Left cardiac atrium (tissue), 4 donors: ENCODE results near the gene PPP2R5A. TPM values are rescaled to one million over a fixed set of nuclear protein-coding genes. Genes with fewer than 3 reads are reported as not detected.
"Not testable (repeated sequence)": the region's sequence is repeated elsewhere in the genome, so short reads cannot be mapped to it uniquely, and the experiment has no call there.

Experiments
- ATAC-seq, 2 donors: fragments of 200-7000 bp; cut with Tn5 transposase; one replicate each; pipeline ENCODE4 v1.9.1; 2020; ENCODE audit warnings: mild to moderate bottlenecking in 2 of 2, moderate library complexity in 2 of 2
- DNase-seq: peaks from one replicate; pipeline ENCODE4 v3.0.0-alpha.2; 2020
- intact Hi-C, 2 donors: fragments of 100-400 bp; cut with DNase I; formaldehyde crosslinking; loops; one replicate each; pipeline versions ENCODE4 v1.14.1 to v1.15.1; 2022 to 2023
- total RNA-seq, 2 donors: library from RNA; stranded (reverse); fragmentation: NEBNext Ultra II Directional; extraction: Animal tissue kit (Norgen Biotek cat#: 25700); gene quantifications; one replicate each; pipeline ENCODE4 v1.2.1, GENCODE V29; 2021
- donor health status: DM: no; HTN: yes; CAD: no.
- donor health status: DM: no; HTN: yes; CAD: no; lungs with severe emphysema.
- donor health status: DM: yes; HTN: yes; CAD: no.
- donor health status: Dilated cardiomyopathy.

Gene PPP2R5A
- total RNA-seq, 2 donors from 2014 or later: 68.4 to 69.0 TPM

GRCh38 chr1:212260557-212261355, 24.5 kb upstream of the PPP2R5A start:
- DNase-seq (no peak), ATAC-seq (peak in 1 of 2 donors; percentile 51)
- intact Hi-C loops: no loop called here

- intact Hi-C loops: no loop called here
- no peak for DNase-seq
- peak; percentile 12 to 17 for ATAC-seq
Observed at GRCh38 chr1:212261361-212261929, 23.8 kb upstream of the PPP2R5A start.

GRCh38 chr1:212267017-212267416, 18.2 kb upstream of the PPP2R5A start:
- DNase-seq (no peak), ATAC-seq (no peak)
- intact Hi-C loops: no loop called here

DNA sequence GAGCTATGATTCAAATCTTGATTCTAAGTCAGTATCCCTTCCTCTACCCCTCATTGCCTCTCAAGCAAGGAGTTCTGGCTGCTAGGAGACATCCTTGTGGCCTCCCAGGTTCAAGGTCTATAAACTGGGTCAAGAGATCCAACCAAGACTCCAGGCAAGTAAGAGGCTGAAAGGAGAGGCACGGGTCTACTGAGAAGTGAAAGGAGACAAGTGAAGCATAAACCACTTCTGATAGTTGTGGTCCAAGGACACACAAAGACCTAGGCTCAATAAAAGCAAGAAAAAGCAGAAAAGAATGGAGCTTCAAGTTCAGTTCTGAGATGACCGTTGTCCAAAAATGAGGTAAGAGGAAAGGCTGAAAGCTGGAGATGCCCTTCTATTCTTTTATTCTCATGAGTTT, 17.8 kb upstream of the PPP2R5A start:
- DNase-seq: no peak
- intact Hi-C loops: no loop called here
- ATAC-seq: no peak

DNA sequence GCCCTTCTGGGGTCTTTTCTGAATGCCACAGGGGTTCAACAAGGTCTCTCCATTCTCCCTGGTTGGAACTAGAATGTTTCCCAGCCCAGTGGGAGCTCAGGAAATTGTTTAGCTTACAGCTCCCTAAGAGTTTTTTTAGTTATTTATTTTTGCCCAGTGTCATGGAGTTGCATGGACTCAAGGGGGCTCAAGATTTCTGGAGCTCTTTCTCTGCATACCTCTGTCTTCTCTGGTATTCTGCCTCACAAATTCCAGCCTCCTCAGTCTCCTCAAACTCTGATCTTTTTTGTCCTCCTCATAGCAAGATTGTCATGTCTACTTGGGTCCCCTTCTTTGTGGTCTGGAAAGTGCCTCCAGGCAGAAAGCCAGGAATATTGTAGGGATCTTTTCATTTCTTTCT, 15.9 kb upstream of the PPP2R5A start:
- DNase-seq: no peak
- no peak for ATAC-seq
- intact Hi-C loops: no loop called here

DNA sequence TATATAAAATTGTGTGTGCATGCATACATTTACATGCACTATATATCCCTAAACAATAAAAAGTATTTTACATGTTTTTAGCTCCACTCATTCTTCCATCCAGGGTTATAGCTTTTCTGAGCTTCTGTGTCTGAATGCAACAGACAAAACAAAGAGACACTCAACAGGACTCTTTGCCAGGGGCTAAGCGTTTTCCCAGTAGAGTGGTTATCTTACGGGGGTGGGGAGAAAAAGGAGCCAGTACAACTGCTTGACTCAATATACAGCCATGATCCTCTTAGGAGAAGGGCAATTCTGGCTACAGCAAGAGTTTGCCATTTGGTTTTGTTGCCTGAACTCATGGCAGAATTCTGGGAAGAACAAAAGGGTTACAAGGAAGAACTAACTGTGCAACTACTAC, 14.6 kb upstream of the PPP2R5A start:
- ATAC-seq: no peak
- intact Hi-C loops: no loop called here
- no peak for DNase-seq

GRCh38 chr1:212271234-212271633, 14.0 kb upstream of the PPP2R5A start:
- DNase-seq (no peak), ATAC-seq (no peak)
- intact Hi-C loops: no loop called here

DNA sequence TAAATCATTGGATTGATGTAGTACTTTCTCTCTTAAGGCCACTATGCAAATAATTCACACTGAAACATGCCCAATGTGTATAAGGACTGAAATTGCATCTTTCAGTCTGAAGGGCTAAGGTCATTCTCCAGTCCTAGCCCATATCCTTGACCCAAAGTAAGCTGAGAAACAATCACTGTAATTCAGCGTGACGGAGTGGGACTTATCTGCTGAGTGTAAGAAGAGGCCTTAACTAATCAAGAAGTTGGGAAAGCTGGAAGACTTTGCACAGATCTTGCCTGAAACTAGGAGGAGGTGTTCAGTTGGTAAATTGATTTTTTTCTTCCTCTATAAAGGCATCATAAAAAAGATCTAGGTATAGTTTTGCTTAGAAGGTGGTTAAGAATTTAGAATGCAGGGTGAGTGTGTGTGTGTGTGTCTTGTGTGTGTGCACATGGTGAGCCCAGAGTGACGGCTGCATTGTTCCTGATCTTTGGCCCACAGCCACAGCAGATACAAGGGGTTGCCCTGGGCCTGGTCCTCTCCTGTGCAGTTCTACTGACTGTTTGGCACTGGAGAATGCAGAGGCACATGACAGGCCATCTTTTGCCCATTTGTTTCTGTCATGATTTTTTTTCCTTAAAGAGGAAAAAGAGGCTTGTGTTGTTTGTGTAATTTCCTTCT, 13.3 kb upstream of the PPP2R5A start:
- peak; percentile 51 to 59 for ATAC-seq
- intact Hi-C loops: no loop called here
- DNase-seq: no peak

DNA sequence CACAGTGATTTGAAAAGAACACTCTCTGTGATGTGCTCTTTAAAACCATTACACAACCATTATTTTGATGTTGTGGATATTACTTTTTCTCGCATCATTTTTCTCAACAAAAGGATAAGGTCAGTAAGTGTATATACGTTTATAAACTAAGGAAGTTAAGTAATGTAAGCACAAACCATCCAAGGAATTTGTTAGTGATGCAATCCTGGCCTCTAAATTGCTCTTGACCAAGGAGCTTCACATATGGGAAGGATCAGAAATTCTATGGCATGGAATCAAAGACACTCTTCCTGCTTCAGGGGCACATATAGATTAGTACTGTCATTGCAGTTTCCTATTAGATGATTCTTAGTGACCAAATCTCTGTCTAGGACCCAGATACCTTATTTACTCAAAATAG, 3.6 kb upstream of the PPP2R5A start:
- no peak for ATAC-seq

GRCh38 chr1:212283741-212284140, 1.5 kb upstream of the PPP2R5A start:
- intact Hi-C loops: loop anchor here in 1 of 2 donors (5.0 kb wide), 1 partner anchor 196 kb away; no protein-coding TSS in a partner anchor
- no peak for DNase-seq
- ATAC-seq: no peak

More for the DNA sequence above, 3.6 kb upstream of the PPP2R5A start:
- intact Hi-C loops: loop anchor here in 1 of 2 donors (5.0 kb wide), 1 partner anchor 194 kb away; no protein-coding TSS in a partner anchor
- DNase-seq: no peak

- ATAC-seq (no peak), DNase-seq (no peak)
- intact Hi-C loops: loop anchor here in 1 of 2 donors (5.0 kb wide), 1 partner anchor 197 kb away; no protein-coding TSS in a partner anchor
Observed at GRCh38 chr1:212284332-212284743, 872 bp upstream of the PPP2R5A start.

DNA sequence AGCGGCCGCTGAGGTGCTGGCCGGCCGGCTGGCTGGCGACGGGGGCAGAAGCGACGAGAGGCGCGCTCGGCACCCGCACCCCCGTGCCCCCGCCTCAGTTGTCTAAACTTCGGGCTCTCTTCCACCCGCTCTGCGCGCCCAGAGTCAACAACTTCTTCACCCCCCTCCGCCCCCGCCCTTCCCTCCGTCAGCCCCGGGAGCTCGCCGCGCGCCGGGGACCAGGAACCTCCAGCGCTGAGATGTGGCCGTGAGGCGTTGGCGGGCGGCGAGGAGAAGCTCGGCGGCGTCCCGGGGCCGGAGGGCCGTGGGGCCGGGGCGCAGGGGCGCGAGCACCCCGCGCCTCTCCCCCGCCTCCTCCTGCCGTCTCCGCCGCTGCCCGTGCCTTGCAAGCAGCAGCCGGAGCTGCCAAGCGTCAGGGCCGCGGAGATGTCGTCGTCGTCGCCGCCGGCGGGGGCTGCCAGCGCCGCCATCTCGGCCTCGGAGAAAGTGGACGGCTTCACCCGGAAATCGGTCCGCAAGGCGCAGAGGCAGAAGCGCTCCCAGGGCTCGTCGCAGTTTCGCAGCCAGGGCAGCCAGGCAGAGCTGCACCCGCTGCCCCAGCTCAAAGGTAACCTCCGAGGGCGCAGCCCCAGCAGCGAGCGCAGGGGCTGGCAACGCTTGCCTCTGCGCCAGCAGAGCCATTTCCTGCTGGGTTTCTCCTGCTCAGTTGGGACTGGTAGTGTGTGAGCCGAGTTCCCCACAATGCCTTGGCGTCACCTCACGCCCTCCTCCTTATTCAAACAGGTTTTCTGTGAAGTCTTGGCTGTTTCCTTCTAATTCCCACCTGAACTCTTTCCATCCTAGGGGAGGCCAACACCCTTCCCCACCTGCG, 710 bp downstream of the PPP2R5A start:
- peak; percentile 32 to 54 for ATAC-seq
- intact Hi-C loops: loop anchor here (5.0 kb wide), 2 partner anchors 54 to 214 kb away; no protein-coding TSS in a partner anchor

DNA sequence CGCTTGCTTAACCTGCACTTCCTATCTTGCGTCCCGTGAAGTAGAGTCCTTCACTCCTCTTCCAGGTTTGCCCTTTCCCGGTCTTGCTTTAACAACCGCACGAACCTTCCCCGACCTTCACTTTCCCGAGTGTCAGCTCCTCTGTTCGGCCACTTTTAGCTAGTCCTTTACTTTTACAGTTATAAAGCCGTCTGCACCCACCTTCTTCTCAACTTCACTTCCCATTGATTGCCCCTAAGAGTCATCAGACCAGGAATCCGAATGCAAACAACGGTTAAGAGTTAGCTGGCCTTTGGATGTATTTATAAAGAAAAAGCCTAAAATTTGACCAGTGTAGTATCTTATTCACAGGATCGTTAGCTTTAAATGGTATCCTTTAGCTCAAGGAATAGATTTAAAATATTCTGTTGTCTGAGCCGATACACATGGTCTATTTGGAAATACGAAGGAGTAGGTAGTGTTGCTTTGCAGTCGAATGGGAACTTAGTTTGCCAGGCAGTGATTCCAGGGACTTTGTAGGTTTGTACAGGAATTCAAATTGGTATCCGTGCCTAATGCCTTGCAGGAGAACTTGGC, 1.4 kb downstream of the PPP2R5A start:
- ATAC-seq (no peak), DNase-seq (no peak)
- intact Hi-C loops: loop anchor here (5.0 kb wide), 2 partner anchors 54 to 214 kb away; no protein-coding TSS in a partner anchor

More for the DNA sequence above, 710 bp downstream of the PPP2R5A start:
- peak; percentile 73 for DNase-seq

DNA sequence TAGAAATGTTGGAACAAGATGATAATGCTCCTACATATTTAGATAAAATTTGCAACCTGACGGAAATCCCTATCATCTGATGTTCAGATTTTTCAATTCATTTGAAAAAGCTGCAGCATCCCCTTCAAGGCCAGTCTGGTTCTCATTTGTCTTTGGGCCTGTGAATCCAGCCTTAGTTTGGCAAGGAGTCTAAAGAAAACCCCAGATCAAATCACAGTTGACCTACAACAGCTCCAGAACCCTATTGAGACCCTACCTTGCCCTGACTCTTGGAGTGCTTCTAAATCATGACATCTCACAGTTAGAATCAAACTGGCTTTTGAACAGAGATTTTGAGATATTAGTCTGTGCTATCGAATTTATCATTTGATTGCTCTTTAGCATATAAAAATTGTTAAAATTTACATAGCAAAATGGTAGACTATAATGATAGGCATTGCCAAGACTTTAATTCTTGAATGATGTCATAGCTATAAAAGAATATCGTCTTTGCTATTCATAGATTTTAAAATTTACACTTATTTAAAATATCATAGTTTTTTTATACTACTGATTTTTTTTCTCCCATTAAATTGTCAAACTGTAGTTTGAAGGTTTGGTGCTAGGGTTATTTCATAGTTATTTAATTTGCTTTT, 2.2 kb downstream of the PPP2R5A start:
- intact Hi-C loops: loop anchor here (5.0 kb wide), 2 partner anchors 55 to 215 kb away; no protein-coding TSS in a partner anchor
- ATAC-seq (no peak), DNase-seq (no peak)

GRCh38 chr1:212287995-212288394, 2.8 kb downstream of the PPP2R5A start:
- ATAC-seq, DNase-seq: not testable (repeated sequence)
- intact Hi-C loops: loop anchor here (5.0 kb wide), 2 partner anchors 56 to 216 kb away; no protein-coding TSS in a partner anchor

- ATAC-seq: no peak
- no peak for DNase-seq
- intact Hi-C loops: loop anchor here (5.0 kb wide), 2 partner anchors 56 to 216 kb away; no protein-coding TSS in a partner anchor
Observed at GRCh38 chr1:212288615-212289014, 3.4 kb downstream of the PPP2R5A start.

- ATAC-seq (no peak), DNase-seq (no peak)
- intact Hi-C loops: loop anchor here (5.0 kb wide), 2 partner anchors 57 to 217 kb away; no protein-coding TSS in a partner anchor
Observed at GRCh38 chr1:212289262-212290077, 4.3 kb downstream of the PPP2R5A start.
